NCI-H1694 (cell line): ENCODE measurements around the gene HK1.
A peak's percentile ranks its signal among the peaks of the same experiment; 100 is the strongest.
"Not testable (repeated sequence)": the region's sequence is repeated elsewhere in the genome, so short reads cannot be mapped to it uniquely, and the experiment has no call there.

Source experiments
- DNase-seq: peaks from one replicate; lab custom pipeline; 2025; lab: John Stamatoyannopoulos, UW

Gene HK1

DNA sequence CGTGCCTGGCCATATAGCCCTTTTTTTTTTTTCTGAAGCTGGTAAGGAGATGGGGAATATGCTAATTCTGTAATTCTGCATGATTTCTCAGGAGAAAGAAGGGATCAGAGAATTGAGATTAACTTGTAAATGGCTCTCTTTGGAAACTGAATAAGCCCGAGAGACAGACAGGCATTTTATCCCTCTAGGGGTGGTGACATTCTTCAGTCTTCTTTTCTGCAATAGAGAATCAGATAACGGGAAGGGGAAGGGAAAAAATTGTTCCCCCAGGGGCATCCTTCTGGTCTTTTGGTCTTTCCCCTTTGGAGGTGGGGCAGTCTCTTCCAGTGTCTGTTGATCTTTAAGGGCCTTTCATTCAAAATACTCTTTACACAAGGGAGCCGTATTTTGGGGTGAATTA is 34.2 kb downstream of the HK1 start:
- no peak for DNase-seq

GRCh38 chr10:69315100-69315542 is 36.8 kb downstream of the HK1 start:
- DNase-seq: no peak

- no peak for DNase-seq
These were observed 37.5 kb downstream of the HK1 start for GRCh38 chr10:69315610-69316312.

DNA sequence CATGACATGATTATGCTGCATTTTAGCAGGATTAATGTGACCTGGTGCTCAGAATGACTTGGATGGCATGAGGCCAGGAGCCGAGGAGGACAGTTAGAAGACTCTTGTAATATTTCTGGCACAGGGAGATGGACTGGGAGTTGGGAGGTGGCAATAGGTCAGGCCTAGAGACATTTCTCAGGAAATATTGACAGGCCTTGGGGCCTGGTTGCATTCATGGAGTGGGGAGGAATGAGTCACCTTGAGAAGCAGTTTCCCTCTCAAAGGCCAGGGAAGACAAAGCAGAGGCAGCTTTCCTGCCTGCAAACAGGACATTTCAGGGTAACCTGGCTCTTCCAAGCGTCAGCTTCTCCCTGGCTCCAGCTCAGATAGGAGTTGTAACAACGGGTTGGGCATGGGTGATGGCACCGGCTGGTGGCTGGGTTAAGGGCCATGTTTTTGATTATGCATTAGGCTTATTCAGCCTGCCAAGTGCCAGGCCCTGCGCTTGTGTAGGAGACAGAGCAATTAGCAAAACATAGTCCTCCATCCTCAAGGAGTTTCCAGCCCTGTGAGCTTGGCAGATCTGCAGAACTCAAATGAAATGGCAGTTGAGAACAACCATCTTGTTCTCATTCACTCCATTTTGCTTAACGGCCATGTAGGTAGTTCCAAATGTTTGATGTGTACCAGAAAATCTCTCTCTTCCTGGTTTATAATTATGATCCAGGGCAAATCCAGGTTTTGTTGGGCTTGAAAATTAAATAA is 38.2 kb downstream of the HK1 start:
- DNase-seq: no peak

- no peak for DNase-seq
These were observed 38.9 kb downstream of the HK1 start for GRCh38 chr10:69317175-69317604.

DNA sequence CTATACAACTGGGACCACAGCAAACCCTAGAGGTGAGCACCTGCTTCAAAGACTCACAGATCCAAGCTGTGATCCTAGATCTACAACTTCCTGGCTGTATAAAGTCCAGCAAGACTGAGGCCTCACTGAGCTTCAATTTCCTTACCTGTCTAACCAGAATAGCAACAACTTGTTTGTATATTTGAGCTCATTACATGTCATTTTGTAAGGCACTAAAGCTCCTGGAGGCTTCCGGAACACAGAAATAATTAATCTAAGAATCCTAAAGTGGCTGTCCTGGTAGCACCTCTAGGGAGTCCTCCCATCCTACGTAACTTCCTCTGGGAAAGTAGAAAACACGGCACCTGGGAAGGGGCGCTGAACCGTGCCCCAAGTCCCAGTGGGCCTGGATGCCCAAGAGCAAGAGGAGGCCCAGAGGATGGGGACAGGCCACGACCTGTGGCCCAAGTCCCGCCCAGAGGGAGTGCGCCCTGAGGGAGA is 39.4 kb downstream of the HK1 start:
- DNase-seq: no peak

DNA sequence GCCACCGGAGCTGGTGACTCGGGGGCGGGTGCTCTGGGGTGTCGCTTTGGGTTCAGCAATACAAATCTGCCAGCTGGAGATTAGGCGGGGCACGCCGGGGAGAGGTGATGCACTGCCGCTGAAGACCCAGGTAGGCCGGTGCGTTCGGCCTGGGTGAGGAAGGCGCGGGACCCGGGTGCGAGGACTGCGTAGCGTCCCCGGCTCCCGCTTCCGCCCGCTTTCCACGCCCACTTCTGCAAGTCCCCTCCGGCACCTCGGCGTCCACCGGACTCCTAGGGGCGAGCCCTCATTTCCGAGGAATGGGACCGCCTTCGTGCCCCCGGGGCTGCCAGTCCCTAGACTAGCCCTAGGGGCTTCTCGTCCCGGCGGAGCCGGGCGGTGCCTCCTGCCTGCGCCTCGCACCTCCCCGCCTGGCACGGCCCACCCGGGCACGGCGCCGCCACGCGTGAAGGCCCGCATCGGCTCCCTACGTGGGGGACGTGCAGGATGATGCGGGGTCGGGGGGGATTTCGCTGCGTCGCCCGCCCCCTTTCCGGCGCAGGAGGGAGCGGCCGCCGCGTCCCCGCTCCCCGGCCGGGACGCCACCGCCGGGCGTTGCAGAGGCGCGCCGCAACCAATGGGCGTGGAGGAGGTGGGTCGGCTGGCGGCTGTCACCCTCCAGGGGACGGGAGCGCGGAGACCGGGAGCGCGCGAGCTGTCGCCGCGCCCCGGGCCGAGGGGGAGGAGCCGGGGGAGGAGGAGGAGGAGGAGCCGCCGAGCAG is 40.0 kb downstream of the HK1 start:
- DNase-seq: peak; percentile 47

GRCh38 chr10:69318867-69319727 is 40.8 kb downstream of the HK1 start:
- DNase-seq: no peak

GRCh38 chr10:69319841-69320316 is 41.6 kb downstream of the HK1 start:
- no peak for DNase-seq

GRCh38 chr10:69320521-69320920 is 42.2 kb downstream of the HK1 start:
- no peak for DNase-seq

- DNase-seq: no peak
These were observed 42.9 kb downstream of the HK1 start for GRCh38 chr10:69321039-69321715.

DNA sequence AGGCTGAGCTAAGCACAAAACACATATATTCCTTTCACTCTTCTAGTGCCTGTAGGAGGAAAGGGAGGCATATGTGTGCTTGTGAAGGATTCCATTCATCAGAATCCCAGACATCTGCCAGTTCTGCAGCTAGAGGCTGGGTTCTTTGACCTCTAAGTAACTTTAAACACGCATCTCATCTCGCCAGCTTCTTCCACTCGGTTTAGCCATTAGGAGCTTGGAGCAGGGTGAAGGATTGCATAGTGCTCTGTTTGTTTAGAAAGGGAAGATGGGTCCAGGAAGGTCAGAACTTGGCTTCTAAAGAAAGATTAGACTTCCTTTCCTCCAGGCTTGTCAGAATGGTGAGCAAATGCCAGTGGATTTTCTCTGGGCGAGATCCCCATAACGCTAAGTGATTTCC is 43.6 kb downstream of the HK1 start:
- no peak for DNase-seq

DNA sequence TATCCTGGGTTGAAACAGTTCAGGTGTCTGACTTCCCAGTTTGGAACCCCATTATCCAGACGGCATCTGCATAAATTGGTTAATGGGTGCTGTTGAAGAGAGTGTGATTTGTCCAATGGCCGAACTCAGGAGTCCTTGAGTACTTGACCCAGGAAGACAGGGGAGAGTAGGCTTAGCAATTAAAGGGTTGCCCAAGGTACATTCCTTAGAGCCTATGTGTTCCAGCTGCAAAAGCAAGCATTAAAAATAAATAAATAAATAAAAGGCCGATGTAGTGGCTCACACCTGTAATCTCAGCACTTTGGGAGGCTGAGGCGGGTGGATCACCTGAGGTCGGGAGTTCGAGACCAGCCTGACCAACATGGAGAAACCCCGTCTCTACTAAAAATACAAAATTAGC is 44.0 kb downstream of the HK1 start:
- DNase-seq: not testable (repeated sequence)

- DNase-seq: no peak
These were observed 45.3 kb downstream of the HK1 start for GRCh38 chr10:69323622-69324021.

DNA sequence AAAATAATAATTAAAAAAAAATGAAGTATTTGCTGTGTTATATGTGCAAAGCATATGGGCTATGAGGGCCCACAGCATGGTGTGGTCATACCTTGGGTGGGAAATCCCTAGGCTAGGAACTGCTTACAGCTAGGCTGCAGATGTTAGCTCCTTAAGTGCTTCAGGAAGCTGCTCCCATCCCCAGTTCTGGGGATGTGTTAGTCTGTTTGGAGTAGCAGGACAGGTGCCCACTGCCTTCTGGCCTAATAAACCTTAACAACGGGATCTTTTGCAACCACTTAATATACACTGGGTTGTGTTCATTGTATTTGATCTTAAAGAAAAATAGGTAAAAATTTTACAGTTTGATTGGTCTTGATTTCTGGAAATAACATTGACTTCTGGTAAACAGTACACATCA is 46.3 kb downstream of the HK1 start:
- no peak for DNase-seq

DNA sequence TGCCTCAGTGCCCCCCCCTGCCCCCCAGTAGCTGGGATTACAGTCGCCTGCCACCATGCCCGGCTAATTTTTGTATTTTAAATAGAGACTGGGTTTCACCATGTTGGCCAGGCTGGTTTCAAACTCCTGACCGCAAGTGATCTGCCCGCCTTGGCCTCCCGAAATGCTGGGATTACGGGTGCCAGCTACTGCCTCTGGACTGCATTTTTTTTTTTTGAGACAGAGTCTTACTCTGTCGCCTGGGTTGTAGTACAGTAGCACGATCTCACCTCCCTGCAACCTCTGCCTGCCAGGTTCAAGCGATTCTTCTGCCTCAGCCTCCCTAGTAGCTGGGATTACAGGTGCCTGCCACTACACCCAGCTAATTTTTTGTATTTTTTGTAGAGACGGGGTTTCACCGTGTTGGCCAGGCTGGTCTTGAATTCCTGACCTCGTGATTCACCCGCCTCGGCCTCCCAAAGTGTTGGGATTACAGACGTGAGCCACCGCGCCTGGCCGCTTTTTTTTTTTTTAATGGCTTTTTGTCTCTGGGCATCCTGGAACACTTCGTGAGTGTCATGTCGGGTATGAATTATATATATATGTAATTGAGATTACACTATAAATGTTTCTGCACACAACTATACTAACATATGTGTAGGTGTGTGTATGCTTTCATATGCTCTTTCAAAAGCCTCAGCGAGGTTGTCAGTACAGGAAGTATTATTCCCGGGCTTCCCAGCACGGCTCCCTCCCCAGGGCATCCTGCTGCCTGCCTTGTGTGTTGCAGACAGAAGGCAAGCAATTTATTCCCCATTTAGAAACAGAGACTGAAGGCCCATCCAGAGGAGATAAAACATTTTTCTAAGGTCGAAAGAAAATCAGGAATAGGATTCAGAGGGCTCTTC is 47.6 kb downstream of the HK1 start:
- DNase-seq: peak; percentile 32

- DNase-seq: no peak
These were observed 48.4 kb downstream of the HK1 start for GRCh38 chr10:69326692-69327091.

- no peak for DNase-seq
These were observed 49.4 kb downstream of the HK1 start for GRCh38 chr10:69327463-69328379.

DNA sequence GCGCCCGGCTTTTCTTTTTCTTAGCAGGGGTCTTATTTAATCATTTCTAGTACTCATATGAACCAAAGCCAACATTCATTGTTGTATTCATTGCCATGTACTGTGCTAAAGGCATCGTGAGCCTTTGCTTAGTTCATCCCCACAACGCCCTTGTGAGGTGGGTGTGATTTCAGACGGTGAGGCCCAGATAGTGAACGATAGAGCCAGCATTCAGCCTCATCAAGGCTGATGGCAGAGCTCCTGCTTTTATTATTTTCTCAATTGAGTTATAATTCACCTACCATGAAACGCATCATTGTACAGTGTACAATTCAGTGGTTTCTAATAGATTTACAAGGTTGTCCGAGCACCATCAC is 50.1 kb downstream of the HK1 start:
- DNase-seq: no peak
